GM19438 (cell line): ENCODE data around the gene PREX1.
"Not testable (repeated sequence)": the region's sequence is repeated elsewhere in the genome, so short reads cannot be mapped to it uniquely, and the experiment has no call there.

ENCODE experiments used
- ATAC-seq: cut with Tn5 transposase; IDR thresholded peaks from one replicate; pipeline ENCODE4 v1.9.1; 2021; ENCODE audit warnings: low read depth; ENCODE audit not compliant: unreplicated experiment

PREX1 gene

DNA sequence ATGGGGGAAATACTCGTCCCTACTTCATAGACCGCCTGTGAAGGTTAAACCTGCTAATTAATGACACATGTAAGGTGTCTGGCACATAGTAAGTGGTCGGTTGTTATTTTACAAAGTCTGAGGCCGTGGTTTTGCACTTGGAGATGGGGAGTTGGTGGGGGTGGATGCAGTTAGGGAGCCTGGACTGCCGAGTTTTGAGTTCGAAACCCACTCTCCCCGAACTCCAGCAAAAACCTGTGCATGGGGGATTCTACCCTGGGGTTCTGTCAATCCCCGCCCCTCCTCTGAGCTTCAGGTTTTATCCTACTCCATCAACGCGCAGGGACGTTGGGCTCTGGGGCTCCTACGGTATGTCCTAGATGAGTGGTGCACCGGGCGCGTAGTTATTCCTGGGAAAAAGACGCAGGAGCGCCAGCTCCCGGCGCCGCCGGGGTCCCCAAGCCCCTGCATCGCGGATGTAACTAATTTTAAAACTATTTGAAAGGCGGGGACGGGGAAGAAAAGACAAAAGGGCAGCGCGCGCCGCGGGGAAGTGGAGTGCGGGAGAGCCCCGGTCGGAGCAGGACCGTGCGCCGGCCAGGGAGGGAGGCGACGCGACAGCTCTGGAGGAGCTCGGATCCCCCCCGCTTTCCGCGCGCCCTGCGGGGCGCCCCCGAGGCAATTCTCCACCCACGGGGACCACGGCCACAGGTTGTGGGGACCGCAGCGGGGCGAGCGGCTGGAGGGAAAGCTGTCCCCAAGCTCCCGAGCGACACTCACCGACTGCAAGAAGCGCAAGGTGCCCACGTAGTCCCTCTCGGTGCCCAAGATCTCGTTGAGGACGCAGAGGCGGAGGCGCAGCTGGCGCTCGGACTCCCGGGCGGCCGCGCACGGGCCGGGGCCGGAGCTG is 672 bp downstream of the PREX1 start:
- ATAC-seq: peak; percentile 4

DNA sequence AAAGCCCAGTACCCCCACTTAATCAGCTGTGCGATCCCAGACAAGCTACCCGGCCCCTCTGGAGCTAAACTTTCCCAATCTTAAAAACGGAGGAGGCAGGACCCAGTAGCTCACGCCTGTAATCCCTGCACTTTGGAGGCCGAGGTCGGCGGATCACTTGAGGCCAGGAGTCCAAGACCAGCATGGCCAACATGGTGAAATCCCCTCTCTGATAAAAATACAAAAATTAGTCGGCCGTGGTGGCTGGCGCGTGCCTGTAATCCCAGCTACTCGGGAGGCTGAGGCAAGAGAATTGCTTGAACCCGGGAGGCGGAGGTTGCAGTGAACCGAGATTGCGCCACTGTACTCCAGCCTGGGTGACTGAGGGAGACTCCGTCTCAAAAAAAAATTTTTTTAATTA is 1.3 kb downstream of the PREX1 start:
- not testable (repeated sequence) for ATAC-seq

DNA sequence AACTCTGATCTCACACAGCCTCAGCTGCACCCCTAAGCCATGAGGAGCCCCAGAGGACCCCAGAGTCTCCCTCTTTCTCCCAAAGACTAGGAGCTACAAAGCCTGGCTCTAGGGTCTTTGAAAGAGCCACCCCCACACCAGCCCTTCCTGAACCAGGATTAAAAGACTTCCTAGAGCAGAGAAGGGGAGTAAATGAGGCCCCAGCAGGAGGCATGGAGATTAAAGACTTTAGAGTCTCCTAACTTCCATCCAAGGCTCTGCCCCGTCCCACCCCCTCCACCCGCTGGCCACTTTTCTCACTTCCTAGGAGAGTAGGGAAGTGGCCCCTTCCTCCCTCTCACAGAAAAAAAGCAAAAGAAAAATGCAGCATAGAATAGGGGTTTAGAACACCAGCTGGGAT is 1.7 kb downstream of the PREX1 start:
- ATAC-seq: no peak

DNA sequence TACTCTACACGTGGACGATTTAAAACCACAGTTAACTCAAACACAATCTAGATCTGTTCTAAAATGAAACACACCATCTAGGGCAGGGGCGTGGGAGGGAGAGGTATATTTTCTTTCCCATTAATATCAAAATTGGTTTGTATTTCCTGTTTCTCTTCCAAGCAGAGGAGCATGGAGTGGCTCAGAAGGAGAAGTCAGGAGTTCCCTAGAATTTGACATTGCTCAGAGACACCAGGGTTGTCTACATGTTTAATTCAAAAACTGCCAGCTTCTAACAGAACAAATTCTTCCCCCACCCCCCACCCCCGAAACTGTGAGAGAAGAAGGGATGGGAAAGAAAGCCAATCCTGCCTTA is 2.3 kb downstream of the PREX1 start:
- ATAC-seq: no peak

DNA sequence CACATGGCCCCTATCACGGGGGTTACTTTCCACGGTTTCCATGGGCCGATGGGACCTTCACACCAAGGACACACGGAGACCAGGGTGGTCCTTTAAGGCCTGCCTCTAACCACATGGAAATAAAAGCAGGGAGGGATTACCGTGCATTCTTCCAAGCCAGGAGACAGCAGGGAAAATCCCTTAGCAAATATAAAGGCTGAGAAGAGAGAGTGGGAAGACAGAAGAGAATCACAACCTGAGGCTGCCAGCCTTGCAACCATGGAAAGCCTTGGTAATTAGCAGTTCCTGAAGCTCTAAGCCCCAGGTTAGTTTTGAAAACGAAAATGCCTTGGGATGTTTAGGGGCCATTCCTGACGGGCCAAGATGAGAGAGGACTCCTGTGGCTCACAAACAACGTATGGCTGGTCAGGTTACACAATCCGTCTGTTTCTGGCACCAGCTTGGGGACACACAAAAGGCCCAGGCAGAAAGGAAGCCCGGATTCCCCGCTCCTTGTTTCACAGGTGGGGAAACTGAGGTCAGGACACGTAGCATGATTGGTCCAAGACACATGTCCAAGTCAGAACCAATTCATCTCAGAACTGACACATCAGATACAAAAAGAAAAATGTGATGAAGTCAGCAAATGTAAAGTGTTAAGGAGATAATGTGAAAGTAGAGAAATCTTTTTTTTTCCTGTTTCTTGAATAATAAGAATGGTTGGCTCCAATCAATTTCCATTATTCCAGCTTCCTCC is 2.8 kb downstream of the PREX1 start:
- no peak for ATAC-seq

DNA sequence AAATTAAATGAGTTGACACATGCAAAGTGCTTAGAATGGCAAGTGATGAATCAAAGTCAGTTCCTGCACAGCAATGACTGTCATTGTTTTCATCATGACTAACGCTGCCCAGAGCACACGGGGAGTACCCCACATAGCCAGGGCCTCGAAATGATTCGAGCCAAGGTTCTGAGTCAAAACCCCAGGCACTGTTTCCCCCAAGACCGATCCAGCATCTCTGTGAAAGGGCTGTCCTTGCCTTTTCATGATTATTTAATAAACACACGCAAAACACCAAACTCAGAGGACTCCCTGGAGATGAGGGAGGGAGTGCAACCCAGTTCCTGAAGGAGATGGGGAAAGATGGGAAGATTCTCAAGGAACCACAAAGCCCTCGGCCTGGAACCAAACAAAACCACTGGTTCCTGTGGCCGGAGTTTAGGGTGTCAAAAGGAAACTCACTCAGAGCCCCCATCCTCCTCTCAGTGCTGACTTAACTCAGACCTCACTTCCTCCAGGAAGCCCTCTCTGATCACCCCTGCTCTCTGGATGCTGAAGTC is 3.8 kb downstream of the PREX1 start:
- no peak for ATAC-seq

DNA sequence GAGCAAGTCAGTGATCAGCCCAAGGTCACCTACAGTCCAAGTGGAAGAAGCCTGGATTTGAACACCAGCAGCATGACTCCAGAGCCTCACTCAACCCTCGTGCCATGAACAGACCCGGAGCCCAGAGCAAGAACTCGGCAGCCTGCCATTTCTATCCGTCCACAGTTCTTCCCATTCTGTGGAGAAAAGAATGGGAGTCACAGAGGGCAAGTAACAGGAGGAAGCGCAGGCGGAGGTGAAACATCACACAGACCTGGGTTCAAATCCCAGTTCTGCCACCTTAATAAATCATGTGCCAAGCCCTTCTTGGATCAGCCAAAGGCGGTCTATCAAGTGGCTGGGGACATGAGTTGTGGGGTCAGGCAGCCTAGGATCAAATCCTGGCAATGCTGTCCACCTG is 4.3 kb downstream of the PREX1 start:
- no peak for ATAC-seq

DNA sequence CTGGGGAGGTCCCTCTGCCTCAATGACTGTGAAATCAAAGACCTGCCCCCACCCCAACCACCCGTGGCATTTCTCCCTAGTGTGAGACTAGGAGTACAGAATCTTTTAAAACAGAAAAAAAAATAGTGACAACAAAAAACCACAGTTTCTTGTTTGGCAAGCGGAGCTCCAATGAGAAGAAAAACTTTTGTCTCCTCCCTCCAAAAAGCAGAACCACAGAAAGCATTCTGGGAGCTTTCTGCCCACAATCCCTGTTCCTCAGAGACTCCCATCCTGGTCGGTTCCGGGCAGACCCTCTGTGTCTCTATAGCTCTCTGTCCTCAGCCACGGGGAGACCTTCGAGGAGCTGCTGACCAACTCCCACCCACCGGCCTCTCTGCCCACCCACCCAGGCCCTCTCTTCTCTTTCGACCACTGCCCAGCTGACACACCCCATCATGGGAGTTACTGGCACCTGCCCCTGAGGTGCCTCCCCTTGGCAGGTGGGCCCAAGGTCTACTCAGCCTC is 4.9 kb downstream of the PREX1 start:
- ATAC-seq: no peak

DNA sequence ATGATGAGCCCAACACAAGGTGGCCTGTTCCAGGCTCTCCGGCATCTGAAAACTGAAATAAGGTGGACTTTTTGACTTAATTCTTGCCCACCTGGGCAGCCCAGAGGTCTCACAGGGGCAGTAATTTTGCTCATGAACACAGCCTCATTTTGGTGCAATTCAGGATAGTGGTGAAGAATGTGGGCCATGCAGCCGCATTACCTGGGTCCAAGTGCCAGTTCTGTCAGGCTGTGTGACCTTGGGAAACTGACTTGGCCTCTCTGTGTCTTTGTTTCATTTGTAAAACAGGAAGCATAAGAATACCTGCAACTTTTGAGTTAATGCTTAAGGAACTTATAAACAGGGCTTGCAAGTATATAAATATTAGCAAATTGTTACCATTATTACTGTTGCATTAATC is 5.6 kb downstream of the PREX1 start:
- ATAC-seq: no peak

DNA sequence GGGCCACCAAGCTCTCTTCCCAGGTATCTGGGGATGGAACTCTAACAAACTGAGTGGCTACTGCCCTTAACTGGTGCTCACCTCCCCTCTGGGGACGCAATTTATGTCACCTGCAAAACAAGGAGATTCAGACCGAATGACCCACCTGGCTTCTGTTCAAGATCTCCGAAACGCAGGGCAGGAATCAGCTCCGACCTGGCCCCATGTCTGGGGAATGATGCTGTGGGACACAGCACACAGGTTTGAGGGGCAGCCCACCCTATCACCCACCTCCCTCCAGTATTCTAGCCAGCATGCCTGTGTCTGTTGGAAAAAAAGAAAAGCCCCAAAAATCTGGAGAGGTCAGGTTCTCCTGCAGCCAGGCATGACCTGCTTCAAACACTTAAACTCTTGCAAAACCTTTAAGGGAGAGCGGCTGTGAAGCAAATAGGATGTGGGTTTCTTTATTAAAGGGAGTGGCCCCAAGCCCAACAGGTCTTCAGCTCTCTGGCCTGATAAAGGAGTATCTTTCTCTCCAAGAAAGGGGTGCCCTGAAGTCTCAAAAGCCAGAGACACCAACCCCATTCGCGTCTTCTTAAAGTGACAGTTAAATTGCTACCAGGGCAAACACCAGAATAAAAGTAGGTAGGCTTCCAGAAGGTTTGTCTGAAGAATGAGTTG is 6.4 kb downstream of the PREX1 start:
- ATAC-seq: no peak

DNA sequence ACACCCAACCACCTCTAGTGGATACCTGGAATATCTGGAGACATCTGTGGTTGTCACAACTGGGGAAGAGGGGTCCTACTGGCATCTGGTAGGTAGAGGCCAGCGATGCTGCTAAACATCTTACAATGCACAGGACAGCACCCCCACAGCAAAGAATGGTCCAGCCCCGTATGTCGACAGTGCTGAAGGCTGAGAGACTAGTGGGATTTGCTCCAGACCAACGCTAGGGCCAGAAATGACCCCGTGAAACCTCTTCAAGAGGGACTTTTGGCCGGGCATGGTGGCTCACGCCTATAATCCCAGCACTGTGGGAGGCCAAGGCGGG is 7.2 kb downstream of the PREX1 start:
- no peak for ATAC-seq

DNA sequence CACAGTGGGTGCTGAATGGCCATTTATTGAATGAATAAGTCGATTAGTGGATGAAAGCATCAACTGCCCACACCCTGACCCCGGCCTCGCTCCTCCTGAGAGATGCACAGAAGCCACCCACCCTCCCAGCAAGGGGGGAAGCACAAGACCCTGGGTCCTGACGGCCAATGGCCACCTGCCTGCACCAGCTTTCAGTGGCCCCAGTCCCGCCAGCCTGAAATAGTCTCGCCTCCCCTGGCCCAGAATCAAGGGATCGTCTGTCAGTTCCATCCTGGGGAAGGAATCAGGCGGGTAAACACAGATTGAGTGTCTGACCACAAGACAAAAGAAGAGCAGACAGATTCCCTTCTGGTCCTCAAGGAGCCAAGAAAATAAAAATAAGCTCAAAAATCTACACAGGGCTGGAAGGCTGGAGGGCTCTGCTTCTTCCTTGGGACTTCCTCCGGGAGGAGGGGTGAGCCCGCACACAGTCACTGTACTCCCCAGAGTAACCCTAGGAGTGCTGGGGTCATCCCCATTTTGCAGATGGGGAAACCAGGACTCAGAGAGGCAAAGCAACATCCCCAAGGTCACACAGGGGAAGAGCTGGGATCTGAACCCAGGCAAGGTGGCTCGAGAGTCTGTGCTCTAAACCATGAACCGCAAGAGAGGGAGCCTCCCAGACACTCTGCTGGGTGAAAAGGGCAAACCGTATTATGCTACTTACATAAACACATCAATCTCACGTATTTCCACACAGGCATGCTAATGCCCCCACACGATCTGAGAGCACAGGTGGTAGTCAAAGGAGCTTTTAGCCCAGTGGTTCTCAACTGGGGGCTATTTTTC is 7.8 kb downstream of the PREX1 start:
- ATAC-seq: no peak

DNA sequence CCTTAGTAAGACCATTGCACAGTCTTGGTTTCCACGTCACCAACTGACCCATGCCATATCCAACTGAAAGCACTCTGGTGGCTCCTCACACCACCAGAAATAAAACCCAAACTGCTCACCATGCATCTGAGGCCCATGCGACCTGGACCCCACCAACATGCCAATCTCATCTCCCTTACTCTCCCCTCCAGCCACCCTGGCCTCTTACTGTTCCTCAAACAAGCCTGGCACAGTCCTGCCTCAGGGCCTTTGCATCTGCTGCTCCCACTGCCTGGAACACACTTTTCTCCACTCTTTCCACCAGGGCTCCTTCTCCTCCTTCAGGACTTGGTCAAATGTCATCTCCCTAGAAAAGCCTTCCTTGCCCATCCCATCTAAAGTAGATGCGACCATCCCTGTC is 8.7 kb downstream of the PREX1 start:
- no peak for ATAC-seq

DNA sequence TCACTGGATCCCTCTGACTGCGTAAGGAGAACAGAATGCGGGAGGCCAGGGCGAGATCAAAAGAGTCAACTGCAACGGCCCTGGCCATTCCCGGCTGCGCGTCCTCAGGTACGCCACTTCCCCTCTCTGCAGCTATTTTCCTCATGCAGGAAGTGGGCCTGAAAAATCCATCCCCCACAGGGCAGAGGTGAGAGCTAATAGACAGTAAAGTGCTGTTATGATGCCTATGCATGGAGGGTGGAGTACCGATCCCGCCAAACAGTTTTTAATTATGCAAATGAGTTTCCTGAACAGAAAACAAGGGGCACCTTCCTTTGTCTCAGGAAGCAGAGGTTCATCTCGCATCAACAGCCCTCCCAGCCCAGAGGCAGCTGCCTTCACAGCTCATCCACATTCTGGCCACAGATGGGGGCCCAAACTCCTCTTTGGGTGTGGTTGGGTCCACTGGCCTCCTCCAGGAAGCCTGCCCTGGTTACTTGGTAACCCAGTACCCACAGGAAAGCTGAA is 9.3 kb downstream of the PREX1 start:
- ATAC-seq: peak; percentile 49

DNA sequence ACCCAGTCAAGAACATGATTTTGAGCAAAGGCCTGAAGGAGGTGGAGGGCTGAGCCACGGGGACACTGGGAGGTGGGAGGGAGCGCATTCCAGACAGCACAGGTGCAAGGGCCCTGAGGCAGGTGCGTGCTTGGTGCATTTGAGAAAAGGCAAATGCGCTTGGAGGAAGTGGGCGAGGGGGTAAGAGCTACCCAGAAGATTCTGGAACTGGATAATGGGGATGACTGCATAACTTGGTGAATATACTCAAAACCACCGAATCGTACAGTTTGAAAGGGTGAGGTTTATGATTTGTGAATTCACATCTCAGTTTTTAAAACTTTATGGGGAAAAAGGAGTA is 9.8 kb downstream of the PREX1 start:
- no peak for ATAC-seq

DNA sequence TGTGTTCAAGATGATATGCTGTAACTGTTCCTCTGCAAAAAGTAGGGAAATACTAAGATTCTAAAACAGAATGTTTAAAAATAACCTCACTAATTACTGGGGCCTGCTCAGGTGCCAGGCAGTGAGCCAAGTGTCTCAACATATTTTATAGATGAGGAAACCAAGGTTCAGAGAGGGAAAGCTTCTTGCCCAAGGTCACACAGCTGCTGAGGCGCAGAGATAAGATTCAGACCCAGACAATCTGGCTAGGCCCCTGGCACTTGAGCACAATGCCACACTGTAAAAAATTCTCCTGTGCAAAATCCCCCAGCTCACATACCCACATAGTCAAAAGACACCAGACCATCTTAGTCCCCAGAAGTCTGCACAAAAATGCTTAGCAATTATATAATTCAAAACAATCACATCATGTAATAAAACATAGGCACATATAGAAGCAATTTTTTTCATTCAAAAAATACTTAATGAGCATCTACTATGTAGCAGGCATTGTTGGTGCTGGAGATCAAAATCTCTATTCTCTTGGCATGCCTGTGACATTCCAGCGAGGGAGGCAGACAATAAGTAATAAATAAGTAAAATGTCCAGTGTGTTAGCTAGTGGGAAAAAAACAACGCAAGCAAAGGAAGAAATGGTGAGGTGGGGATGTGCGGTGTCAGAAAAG is 10.3 kb downstream of the PREX1 start:
- no peak for ATAC-seq

DNA sequence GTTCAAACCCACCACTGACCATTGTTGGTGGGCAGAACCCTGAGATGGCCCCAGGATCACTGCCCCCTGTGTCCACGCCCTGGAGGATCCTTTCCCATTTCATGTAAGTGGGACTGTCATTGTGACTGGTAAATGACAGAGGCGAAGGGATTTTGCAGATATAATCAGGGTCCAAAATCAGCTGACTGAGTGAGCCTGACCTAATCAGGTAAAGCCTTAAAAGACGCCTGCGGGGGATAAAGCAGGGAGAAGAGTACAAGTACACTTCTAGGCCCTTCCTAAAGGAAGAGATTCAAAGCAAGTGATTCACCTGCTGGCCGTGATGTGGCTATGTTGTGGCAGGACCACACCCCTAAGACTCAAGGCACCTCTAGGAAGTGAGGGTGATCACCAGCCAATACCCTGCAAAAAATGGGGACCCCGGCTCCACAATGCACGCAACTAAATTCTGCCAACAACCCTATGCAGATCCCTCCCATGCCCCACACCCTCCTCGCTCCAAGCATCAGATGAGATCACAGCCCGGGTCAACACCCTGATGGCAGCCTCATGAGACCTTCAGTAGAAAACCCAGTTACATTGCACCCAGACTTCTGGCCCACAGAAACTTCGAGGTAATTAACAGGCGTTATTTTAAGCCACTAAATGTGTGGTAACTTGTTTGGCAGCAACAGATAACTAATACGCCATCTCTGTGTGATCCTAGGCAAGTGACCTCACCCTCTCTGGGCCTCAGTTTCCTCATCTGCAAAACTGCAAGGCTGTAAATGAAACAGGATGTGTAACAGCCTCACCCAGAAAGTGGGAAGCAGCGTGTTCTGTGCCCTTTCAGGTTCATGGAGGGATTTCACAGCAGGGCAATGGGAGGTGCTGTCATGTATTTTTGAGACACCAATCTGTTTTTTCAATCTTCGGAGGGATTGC is 11.3 kb downstream of the PREX1 start:
- ATAC-seq: no peak

DNA sequence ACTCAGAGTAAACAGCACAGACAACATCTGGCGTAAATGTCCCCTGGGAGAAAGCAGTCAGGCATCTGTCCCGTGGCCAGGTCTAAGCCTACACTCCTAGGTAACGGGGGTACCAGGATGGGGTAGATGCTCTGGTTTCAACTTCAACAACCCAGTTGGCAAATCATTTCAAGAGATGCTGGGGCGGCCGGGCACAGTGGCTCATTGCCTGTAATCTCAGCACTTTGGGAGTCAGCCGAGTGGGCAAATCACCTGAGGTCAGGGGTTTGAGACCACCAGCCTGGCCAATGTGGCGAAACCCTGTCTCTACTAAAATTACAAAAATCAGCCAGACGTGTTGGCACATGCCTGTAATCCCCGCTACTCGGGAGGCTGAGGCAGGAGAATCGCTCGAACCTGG is 12.3 kb downstream of the PREX1 start:
- no peak for ATAC-seq

DNA sequence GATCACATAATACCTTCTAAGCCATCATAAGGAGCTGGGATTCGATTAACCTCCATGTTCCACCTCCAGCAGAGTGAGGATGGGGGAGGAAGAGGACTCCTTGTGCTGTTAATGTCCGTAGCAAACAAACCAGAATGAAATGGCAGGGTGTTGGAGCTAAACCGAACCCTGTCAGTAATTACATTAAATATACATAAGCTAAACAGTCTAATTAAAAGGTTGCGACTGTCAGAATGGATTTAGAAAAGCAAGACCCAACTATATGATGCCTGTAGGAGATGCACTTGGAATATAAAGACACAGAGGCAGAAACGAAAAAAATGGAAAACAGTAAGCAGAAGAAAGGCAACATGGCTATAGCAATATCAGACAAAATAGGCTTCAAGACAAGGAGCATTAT is 13.2 kb downstream of the PREX1 start:
- no peak for ATAC-seq
